CD4-positive, alpha-beta T cell treated with Interleukin-10 for 1 hour (primary cell): Measurements from ENCODE around the gene CYP1B1.
"Not testable (repeated sequence)": the region's sequence is repeated elsewhere in the genome, so short reads cannot be mapped to it uniquely, and the experiment has no call there.

Experiments
- DNase-seq: peaks from one replicate; pipeline ENCODE4 v3.0.0-alpha.2; 2020

Gene CYP1B1

DNA sequence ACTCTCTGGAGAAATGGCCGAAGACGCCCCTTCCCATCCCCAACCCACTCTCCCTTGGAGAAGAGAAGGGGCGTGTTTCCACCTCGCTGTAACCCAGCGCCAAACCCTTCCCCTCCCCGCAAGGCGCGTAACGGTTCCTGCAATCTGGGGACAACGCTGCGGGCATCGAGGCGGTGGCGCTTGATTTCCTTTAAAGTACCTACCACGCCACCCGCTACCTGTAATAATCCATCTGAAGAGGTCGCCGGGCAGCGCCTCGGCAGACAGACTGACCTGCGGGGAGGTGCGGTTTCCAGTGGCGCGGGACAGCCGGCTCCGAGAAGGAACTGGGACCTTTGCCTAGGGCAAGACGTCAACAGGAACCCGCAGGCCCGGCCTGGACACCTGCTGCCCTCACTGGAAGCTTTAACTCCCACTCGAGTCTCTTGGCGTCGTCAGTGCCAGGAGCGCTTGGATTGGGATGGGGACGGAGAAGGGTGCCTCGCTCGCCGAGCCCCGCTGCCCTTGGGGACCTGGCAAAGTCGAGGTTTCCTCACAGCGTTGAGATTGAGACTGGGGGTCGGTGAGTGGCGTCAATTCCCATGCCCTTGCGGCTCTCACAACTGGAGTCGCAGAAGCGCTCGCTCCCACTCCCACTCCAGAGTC is at the start of gene CYP1B1:
Gene CYP1B1 (minus strand): TSS at position 645 of the 645 bp plus-strand sequence. CDS start 763 bp downstream, outside the sequence.
- no peak for DNase-seq

DNA sequence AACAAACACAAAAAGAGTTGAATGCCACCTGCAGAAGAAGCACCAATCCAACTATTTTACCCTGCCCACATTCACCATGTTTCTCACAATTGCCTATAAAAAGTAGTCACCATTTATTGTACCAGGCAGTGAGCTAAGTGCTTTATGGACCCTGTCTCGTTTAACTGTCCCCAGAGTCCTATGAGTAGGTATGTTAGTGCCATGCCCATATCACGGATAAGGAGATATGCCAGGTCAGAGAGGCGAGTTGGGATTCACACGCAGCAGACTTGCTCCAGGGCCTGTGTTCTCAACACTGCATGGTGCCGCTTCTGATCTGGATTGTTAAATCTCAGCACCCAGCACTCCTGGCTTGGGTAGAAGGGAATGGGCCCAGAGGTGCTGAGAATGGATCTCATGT is 49.1 kb upstream of the CYP1B1 start:
- DNase-seq = no peak

DNA sequence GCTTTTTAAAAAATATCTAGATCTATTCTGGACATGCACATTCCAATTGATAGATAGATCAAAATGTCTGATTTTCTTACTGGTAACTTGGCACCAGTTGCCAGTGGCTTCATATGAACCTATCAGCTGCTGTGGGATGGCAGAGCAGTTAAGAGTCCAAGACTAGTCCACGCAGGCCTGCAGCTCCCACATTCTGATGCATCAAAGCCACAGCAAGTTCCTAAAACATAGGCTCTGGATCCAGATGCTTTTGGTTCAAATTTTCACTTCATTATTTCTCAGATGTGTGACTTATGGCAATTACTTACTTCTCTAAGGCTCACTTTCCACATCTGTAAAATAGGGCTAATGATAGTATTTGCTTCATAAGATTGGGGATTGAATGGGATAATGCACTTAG is 48.0 kb upstream of the CYP1B1 start:
- DNase-seq = no peak

DNA sequence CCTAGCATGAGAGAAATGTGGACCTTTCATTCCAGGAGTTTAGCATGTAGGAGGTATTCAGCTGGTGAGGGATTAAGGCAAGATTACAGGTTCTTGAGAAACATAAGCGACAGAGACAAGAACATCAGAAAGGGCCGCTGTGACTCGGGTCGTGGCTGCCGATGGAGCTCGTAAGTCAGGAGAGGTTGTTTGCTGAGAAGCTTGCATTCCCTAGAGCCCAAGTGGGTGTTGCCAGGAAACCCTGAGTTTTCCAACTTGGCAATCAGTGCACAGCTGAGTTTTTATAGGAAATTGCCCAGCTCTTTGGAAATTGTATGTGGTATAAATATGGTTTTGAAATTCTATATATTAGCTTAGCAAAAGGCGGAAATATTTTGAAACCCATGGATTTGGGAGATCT is 46.4 kb upstream of the CYP1B1 start:
- no peak for DNase-seq

DNA sequence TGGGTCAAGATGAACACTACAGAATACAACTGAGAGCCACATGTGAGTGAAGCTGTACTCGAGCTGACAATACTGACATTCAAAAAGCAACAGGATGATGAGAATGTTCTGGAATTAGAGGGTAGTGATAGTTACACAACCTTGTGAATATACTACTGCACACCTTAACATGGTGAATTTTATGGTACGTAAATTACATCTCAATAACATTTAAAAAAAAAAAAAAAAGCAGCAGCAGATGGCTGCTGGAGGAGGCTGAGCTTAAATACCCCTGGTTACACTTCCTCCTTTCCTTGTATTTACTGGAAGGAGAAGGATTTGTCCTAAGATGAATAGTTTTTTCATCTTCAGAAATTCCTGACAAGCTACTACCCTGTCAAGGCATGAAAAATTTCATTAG is 45.5 kb upstream of the CYP1B1 start:
- no peak for DNase-seq

DNA sequence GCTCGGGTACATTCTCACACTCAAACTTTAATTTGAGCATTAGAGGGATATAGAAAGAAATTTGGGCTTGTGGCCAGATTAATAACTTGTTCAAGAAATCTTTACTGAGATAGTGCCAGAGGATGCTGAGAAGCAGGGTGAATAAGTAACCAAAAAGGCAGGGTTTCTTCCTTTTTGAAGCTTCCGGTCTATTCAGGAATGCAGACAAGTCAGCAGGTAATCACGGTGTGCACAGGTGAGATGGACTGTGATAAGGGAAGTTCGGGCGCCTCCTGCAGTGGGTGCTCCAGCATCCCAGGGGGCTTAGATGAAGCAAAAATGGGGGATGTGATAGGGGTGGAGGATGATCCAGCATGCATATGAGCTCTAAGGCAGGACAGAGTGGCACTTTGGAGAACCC is 44.9 kb upstream of the CYP1B1 start:
- DNase-seq = no peak

DNA sequence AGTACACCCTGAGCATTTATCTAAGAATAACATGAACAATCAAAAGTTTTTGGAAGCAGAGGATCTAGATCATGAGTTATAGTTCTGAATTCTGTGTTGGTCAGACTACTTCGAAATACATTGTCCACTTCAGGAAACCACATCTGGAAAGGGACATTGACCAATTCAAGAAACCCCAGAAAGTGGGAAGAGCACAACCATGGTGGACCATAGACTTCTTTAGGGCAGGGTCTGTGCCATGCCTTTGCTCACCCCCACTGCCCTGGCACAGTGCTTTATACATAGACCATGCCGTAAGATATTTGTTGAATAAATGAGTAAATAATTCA is 44.3 kb upstream of the CYP1B1 start:
- DNase-seq = no peak

DNA sequence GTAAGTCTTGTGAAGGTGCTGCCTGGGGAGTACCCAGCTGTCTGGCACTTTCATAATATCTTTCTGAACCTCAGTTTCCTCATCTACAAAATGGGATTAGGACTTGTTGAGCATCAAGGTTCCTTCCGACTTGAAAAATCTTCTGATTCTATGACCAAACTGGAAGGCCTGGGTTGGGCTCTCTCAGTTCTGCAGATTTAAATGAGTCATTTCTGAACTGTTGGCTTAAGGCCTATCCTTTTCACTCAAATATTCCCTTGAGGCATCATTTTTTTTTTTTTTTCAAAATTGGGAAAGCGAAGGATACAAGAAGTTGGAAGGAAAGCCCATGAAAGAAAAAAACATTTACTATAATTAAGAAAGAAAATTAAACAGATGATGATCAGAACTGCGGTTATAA is 40.8 kb upstream of the CYP1B1 start:
- no peak for DNase-seq

DNA sequence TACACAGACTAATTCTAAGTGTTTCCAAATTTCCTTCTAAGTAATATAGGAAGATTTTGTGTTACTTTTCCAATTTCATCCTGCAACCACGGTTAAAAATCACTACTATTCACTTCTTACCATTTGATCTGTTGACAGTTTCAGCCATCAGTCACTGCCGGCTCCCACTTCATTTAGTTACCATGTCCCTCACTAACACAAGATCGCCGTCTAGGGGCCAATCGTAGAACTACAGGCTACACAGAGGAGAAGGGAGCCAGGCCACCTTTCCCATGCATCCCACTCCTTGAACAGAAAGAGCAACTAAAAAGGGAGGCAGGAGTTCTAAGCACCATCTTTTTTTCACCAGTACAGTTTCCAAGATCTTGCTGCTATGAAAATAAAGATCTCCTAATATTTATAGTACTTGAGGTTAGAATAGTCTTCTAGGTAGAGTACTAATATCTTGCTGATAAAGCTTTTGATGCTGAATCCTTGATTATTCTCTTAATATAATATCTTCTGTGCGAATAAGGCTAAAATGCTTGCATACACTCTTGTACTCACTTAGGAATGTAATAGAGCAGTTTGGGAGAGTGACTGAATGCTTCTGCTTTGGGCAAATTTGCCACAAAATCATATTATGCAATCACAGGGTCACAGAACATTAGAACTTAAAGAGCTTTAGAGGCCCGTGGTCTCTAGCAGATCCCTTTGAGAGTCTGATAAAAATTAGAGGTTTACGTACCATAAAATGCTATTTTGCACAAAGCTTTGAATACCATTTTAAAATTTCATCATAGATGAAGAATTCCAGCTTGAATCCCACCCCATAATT is 39.5 kb upstream of the CYP1B1 start:
- peak; percentile 56 for DNase-seq

DNA sequence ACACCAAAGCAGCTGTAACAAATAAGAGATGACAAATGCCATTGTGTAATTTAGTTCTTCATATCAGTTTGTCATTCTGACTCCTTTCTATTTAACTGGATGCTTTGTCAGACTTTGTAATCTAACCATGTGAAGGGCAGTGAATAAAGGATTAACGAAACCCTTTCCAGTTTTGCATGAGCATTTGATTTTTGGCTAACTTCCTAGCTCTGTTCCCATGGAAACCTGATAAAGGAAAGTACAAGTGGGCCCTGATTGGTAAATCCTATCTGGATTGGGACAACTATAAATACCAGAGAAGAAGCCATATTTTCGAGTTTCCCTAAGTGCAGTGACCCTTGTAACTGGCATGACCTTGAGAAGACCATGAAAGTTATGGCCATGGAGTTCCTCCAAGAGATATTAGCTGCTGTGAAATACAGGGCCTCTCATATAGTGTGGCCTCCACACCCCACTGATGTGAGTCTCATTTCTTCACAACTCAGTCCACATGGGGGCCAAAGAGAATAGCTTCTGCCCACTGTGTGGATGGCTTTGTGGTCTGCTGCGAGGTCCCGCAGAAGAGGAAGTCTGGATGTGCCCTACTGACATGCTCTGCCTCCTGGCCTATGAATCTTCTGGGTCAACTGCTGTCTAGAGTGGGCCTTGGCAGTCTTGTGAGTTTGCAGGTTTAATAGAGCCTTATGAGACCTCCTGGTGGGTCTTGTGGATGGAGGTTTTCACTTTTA is 38.2 kb upstream of the CYP1B1 start:
- no peak for DNase-seq

DNA sequence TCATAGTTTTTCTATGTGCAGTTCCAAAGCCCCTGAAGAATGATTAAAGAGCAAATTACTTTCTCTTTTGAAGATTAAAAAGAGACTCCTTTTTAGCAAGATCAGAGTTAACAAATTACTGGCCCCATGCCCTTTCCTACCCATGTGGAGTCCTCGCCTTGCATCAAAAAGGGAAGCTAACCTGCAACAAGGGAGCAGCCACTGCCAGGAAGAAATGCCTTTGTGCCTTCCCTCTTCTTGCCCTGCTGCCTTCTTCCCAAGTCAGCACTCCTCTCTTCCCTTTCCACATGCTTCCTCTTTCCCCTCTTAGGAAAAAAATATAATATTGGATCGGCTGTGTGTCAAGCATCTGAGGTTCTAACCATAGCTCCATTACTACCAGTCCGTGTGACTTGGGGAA is 37.1 kb upstream of the CYP1B1 start:
- no peak for DNase-seq

DNA sequence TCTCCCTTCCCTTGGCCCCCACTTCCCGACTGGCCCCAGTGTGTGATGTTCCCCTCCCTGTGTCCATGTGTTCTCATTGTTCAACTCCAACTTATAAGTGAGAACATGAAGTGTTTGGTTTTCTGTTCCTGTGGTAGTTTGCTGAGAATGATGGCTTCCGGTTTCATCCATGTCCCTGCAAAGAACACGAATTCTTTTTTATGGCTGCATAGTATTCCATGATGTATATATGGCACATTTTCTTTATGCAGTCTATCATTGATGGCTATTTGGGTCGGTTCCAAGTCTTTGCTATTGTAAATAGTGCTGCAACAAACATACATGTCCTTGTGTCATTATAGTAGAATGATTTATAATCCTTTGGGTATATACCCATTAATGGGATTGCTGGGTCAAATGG is 35.4 kb upstream of the CYP1B1 start:
- not testable (repeated sequence) for DNase-seq

DNA sequence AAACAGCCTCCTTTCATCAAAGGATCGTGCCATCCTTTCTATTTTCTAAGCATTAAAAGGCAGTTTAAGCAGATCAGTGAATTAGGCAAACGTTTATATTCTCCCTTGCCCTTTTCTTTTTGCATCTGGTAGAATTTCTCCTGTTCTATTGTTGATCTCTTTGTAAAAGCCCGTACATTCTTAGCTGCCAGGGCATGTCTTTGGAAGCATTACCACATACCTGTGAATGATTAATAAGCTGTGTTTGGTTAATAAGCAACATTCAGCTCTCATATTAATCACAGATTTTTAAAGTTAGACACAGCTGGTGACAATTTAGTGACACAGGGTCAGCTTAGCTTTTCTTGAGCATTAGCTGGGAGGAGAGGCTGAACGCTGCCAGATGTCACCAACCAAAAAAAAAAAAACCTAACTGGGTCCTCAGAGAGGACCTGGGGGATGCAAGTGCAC is 33.8 kb upstream of the CYP1B1 start:
- DNase-seq = no peak

DNA sequence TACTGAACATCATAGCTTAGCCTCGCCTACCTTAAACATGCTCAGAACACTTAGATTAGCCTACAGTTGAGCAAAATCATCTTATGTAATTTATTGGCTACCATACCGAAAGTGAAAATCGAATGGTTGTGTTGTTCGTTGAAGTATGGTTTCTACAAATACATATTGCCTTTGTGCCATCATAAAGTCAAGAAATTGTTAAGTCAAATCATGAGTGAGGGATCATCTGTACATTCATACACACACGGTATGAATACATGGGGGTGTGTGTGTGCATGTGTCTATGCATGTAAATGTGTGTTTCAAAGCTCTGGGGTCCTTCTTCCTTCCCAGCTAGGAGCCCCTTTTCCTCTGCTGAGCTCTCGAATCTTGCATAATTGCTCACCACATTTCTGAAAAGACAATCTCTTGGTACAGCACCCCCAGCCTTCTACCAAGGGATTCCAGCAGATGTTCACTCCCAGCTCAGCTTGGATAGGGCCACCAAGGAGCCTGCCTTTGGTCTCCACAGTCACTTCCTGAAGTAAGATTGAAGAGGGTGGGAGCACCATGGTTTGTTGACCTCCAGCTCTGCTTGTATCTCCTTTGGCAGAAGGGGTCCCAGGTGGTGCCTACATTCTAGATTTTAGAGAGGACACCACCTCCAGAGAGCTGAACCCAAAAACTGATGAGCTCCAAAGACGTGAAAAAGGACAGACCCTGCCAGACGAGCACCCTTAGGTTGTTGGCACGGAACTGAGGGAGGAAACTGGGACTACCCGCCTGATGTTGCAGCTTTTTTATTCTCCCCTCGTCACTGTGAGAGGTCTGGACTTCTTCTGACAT is 33.2 kb upstream of the CYP1B1 start:
- no peak for DNase-seq

DNA sequence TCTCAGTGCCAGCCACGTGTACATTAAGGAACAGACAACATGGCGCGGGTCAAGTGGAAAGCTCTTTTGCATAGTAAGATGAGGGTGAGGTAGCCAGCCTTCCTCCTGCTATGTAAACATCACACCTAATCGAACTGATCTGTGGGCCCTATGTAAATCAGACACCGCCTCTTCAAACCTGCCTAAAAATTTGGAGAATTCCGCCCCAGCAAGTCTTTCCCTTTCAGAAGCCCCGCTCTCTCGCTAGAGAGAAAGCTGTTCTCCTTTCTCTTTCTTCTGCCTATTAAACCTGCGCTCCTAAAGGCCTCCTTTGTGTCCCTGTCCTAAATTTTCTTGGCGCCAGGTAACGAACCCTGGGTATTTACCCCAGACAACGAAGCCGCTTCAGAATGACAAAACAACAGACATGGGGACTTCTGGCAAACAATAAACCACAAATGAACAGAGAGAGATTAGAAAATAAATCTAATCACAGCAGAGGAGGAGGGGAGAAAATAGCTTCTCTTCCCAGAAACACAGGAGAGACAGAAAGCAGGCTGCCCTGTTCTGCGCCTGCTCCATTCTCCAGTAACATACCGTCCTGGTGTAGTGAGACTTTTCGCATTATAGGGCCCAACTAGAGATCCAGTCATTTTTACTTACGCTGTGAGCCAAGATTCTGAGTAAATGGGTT is 31.9 kb upstream of the CYP1B1 start:
- DNase-seq = no peak

DNA sequence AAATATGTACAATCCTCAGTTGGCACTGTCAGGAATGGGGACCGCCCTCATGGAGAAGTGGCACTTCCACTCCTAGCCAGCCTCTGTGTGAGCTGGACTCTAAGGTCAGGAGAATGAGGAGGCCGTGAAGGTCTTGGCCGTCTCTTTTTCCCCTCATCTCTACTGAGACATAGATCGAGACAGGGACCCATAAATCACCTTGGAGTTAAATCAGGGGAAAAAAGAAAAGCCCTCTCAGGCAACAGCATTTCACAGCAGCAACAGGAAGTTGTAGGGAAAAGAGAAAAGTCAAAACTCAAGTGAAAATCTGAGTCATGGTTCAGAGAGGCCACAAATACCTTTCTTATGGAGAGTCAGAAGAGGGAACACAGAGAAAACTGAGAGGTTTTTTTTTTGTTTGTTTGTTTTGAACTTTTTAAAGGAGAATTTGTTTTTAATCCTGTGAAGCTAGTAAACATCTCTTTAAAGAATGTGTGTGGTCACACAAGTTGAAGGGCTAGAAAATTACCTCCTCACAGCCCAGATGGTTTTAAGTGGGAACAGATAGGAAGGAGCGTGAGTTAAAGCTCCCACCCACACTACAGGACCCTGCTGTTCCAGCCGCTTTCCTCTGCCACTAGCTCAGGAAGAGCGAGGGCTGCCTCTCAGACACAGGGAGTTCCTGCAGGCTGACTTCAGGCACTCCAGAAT is 30.6 kb upstream of the CYP1B1 start:
- DNase-seq = no peak

DNA sequence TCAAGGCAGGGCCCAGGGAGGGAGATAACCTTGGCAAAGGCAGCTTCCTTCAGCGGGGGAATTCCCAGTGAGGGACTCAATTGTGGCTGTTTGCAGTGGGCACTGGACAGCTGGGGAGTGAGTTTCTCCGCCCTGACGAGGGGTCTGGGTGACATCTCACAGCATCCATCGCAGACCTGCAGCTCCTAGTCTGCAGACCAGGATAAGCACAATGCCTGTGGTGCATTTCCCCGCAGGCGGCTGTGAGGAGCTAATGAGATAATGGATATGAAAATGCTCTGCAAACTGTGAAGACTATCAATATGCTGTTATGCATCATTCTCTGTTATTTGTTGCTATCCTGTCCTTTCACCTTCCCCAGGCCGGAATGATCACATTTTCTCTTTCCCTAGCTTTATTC is 30.0 kb upstream of the CYP1B1 start:
- DNase-seq = no peak

DNA sequence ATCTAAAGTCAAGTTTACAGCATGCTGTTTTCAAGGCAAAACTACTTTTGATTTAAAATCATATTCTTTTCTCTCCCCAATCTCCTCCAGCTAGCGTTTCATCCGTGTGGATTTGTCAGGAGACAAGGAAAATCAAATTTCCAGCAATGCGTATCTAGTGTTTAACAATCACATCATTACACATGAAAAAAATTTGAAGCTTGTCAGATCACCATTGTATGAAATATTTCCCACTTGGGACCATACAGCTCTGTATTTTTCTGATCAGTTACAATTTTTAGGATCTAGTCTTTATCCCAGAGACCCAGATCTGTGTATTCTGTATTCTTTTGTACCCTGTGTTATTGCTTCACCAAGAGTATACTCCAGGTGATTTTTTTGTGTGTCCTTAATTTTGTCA is 28.6 kb upstream of the CYP1B1 start:
- DNase-seq = no peak

DNA sequence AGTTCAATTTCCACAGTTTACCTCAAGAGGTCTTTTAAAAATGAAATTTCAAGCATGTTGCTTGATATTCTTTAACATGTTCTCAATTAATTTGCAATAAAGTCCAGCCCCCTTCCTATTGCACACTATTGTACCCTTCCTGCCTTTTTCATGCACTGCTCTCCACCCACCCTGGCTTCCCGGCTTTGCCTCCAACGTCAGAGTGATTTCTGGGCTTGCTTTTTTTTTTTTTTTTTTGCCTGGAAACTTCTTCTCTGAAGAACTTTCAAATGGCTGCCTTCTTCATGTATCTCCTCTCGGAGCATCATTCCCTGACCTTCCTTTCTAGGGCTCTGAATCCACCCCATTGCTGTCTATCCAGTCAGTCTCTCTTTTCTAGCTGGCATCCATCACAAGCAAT is 24.4 kb upstream of the CYP1B1 start:
- no peak for DNase-seq

DNA sequence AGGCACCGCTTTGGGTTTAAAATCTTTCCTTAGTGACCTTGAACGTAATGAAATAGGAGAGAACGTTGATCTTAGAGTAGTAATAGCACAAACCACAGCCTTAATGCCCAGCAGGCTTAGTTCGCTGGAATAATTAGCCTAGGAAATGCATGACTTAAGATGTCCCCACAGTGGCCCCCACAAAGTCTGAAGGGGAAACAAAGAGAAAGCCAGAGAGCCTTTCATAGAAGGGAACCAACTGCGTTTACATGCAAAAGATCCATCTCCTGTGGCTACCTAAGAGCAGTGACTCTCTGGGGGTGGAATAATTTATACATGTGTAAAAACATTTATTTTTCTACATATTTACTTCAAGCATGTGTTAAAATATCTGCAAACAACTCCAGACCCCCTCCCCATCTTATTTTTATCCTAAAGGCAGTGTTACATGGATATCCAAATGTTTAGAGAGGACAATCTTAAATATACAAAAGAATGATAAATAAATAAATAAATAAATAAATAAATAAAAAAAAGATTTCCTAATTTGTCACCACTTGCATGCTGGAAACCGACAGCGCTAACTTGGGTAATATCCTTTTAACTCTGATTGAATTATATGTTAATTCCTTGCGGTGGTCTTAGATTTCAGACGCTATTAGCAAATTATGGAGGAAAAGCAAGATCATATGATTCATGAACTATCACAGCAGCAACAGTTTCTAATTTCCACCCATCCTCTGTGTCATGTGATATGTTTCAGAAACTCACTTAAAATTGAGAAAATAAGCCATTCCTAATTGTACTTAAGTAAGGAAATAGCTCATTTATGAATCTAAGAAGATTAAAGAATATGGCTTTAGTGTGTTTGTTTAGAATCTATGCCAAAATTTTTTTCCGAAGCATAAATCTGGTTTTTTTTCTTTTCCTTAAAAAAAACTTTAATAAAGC is 23.4 kb upstream of the CYP1B1 start:
- no peak for DNase-seq
